Neutrophil (primary cell): ENCODE results near the gene MRFAP1L1.

Experiments
- H3K27ac ChIP-seq: fragments of 200-600 bp; sonication (generic); 2 replicates; pipeline ENCODE4 v1.5.1; 2016; ENCODE audit warnings: mild to moderate bottlenecking, moderate library complexity
- H3K27me3 ChIP-seq: fragments of 200-600 bp; sonication (generic); 2 replicates; pipeline ENCODE4 v1.6.0; 2016; ENCODE audit warnings: mild to moderate bottlenecking
- H3K36me3 ChIP-seq: fragments of 200-600 bp; sonication (generic); 2 replicates; pipeline ENCODE4 v1.5.1; 2017
- H3K4me1 ChIP-seq, 2 experiments: fragments of 200-600 bp in 1 of 2; sonication (generic) in 1 of 2; 1 replicate in 1 of 2; 2 replicates in 1 of 2; pipeline versions ENCODE4 v1.5.1 to v1.6.1; 2013 to 2016; ENCODE audit warnings: low read depth in 1 of 2, low read length in 1 of 2, mild to moderate bottlenecking in 1 of 2, moderate library complexity in 1 of 2; ENCODE audit not compliant: control insufficient read depth in 1 of 2, insufficient read depth in 1 of 2
- H3K4me3 ChIP-seq, 2 experiments: fragments of 200-600 bp in 1 of 2; sonication (generic) in 1 of 2; 1 replicate in 1 of 2; 2 replicates in 1 of 2; pipeline ENCODE4 v1.5.1; 2013 to 2016; ENCODE audit warnings: low read depth in 1 of 2, low read length in 1 of 2, mild to moderate bottlenecking in 1 of 2, moderate library complexity in 1 of 2
- H3K9me3 ChIP-seq: fragments of 200-600 bp; sonication (generic); 2 replicates; pipeline ENCODE4 v1.5.1; 2016
- CTCF ChIP-seq: fragments of 200-600 bp; sonication (generic); IDR thresholded peaks from 2 replicates; pipeline ENCODE4 v1.5.1; 2016; ENCODE audit warnings: antibody characterized with exemption

The MRFAP1L1 gene

GRCh38 chr4:6731780-6732179, 22.1 kb upstream of the MRFAP1L1 start:
- H3K9me3 ChIP-seq = no peaks in the 10 kb centered on the region
- TF ChIP-seq CTCF = no peak
- no peak overlapping the region for H3K4me3 ChIP-seq
- no peaks in the 10 kb centered on the region for H3K27me3 ChIP-seq
- no peaks in the 10 kb centered on the region for H3K36me3 ChIP-seq
- no peaks in the 10 kb centered on the region for H3K4me1 ChIP-seq
- no peak overlapping the region for H3K27ac ChIP-seq

GRCh38 chr4:6731318-6731675, 21.6 kb upstream of the MRFAP1L1 start:
- no peak for TF ChIP-seq CTCF
- Histone ChIP-seq H3K4me3 (no peak overlapping the region), H3K9me3 (no peaks in the 10 kb centered on the region), H3K27me3 (no peaks in the 10 kb centered on the region), H3K36me3 (no peaks in the 10 kb centered on the region), H3K4me1 (no peaks in the 10 kb centered on the region), H3K27ac (no peak overlapping the region)

GRCh38 chr4:6730603-6731317, 21.1 kb upstream of the MRFAP1L1 start:
- no peaks in the 10 kb centered on the region for H3K4me1 ChIP-seq
- H3K27ac ChIP-seq = no peak overlapping the region
- no peak overlapping the region for H3K4me3 ChIP-seq
- no peaks in the 10 kb centered on the region for H3K27me3 ChIP-seq
- H3K36me3 ChIP-seq = no peaks in the 10 kb centered on the region
- TF ChIP-seq CTCF = no peak
- H3K9me3 ChIP-seq = no peaks in the 10 kb centered on the region

- no peaks in the 10 kb centered on the region for H3K4me1 ChIP-seq
- H3K27me3 ChIP-seq = no peaks in the 10 kb centered on the region
- TF ChIP-seq CTCF = no peak
- H3K9me3 ChIP-seq = no peaks in the 10 kb centered on the region
- H3K36me3 ChIP-seq = no peaks in the 10 kb centered on the region
- H3K4me3 ChIP-seq = no peak overlapping the region
- no peak overlapping the region for H3K27ac ChIP-seq
Observed at GRCh38 chr4:6728320-6729029, 18.8 kb upstream of the MRFAP1L1 start.

- Histone ChIP-seq H3K27me3 (no peaks in the 10 kb centered on the region), H3K4me3 (no peak overlapping the region), H3K9me3 (no peaks in the 10 kb centered on the region), H3K36me3 (no peaks in the 10 kb centered on the region), H3K4me1 (no peaks in the 10 kb centered on the region), H3K27ac (no peak overlapping the region)
- TF ChIP-seq CTCF = no peak
Observed at GRCh38 chr4:6727943-6728250, 18.2 kb upstream of the MRFAP1L1 start.
